Activated CD4-positive, CD25-positive, alpha-beta regulatory T cell treated with anti-CD3 and anti-CD28 coated beads, Interleukin-2, amount 50 U/mL, for 16 hours (primary cell): ENCODE results near the gene PPHLN1.

Source experiments
- DNase-seq: peaks from one replicate; pipeline ENCODE4 v3.0.0-alpha.2; 2020; ENCODE audit warnings: low read depth, low spot score

Gene PPHLN1

DNA sequence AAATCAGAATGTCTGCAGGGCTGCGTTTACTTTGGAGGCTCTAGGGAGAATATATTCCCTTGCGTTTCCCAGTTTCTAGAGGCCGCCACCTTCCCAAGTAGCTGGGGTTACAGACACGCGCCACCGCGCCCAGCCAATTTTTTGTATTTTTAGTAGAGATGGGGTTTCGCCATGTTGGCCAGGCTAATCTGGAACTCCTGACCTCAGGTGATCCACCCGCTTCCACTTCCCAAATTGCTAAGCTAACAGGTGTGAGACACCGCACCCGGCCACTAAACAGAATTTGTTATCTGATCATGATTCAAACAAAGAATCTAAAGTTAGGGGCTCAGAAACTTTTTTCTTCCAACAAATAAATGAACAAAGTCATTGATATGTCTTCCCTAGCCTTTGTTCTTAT lies 114.6 kb downstream of the PPHLN1 start:
- no peak for DNase-seq

DNA sequence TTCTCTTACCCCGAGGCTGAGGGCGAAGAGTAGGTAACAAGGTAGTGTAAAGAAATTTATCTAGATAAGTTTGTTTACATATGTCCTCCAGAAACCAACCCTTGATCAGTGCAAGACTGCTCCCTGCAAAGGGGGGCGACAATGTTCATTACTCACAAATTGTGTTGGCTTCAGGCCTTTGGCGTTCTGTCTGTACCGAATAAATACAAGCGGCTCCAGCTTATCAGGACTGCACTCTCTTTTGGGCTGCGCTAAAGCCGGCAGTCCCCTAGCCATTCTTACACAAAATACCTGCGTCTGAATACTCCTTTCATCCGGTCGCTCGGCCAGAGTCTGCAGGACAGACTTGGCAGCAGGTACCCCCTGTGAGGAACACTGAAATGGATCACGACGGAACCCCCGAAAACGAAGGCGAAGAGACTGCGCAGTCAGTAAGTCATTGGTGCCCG lies 116.4 kb downstream of the PPHLN1 start:
- DNase-seq = no peak

DNA sequence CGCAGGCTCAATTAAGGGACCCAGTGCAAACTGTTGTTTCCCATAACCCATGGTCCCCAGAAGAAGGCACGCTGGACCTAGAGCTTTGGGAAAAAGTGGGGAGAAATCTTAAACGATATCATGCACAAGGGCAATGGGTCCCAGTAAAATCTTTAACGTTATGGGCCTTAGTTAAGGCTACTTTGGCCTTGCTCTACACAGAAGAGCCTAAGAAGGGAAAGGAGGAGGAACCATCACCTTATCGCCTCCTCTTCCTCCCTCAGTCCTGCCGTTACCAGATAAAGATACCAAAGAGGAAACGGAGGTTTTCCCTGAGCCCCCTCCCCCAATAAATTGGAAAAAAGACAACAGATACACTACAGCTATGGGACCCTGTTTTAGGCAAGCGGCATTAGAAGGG lies 116.9 kb downstream of the PPHLN1 start:
- no peak for DNase-seq

DNA sequence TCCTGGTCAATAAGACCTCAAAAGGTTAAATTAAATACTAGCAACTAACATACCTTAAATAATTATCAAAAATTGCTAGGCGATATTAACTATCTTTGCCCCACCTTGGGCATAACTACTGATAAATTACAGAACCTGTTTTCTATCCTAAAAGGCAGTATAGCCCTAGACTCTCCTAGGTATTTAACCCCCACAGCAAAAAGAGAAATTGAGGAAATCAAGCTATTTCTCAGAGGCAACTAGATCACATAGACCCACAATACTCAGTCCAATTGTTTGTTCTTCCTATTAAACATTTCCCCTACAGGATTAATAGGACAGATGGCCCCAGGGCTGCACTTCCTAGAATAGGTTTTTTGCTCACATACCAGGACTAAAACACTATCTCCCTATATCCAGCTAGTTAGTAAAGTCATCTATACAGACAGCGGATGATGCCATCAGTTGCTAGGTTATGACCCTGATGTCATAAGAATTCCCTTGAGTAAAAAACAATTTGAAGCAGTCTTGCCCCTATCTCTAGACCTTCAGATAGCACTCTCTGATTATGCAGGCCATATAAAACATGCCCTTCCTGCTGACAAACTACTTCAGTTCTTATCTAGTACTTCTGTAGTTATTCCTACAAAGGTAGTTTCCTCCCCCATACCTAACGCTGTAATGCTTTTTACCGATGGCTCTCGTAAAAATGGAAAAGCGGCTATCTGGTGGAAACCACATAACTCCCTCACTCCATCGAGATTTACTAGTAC lies 118.4 kb downstream of the PPHLN1 start:
- no peak for DNase-seq

DNA sequence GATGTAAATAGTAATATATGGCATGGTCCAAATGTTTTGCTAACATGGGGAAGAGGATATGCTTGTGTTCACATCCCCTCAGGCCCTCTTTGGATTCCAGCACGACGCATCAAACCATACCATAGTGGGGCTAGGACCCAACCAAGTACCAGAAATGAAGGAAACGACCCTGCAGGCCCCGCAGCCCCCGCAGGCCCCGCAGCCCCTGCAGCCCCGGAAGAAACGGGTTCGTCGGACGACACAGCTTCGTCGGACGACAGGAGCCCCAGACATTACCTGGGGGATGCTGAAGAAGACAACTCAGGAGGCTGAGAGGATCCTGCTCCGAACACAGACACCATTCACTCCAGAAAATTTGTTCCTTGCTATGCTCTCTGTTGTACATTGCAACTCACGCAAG lies 119.9 kb downstream of the PPHLN1 start:
- DNase-seq = no peak

DNA sequence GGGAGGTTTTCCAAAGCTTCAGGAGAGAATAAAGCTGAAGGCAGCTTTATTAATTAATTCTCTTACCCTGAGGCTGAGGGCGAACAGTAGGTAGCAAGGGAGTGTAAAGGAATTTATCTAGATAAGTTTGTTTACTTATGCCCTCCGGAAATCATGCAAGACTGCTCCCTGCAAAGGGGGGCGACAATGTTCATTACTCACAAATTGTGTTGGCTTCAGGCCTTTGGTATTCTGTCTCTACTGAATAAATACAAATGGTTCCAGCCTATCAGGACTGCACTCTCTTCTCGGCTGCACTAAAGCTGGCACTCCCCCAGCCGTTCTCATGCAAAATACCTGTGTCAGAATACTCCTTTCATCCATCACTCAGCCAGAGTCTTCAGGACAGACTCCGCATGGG lies 120.8 kb downstream of the PPHLN1 start:
- no peak for DNase-seq

DNA sequence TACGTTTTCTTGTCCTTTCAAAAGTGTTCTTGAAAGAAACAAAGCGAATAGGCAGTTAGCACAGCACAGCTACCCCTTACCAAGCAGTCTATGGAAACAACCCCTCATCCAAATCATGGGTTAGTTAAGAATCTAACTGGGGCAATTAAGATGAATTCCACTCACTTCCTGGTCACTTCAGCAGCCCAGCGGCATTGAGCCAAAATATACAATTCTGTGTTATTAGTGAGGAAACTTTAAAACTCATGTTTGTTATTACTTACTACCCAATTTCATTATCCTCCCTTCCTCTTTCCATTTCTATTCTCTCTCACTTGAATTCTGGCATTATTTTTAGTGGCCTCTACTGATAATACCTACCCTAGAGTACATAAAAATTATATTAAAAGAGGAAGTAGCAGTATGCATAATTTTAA lies 121.4 kb downstream of the PPHLN1 start:
- no peak for DNase-seq

DNA sequence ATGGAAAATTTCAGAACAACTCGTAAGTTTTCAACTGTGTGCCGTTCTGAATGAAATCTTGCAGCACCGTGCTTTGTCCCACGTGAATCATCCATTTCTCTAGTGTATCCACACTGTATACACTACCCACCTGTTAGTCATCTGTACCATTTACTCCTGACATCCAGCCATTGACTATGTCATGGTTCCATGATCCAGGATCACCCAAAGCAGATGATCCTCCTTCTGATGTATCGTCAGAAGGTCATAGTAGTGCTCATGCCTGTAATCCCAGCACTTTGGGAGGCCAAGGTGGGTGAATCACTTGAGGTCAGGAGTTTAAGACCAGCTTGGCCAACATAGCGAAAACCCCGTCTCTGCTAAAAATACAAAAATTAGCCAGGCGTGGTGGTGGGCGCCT lies 122.9 kb downstream of the PPHLN1 start:
- no peak for DNase-seq

DNA sequence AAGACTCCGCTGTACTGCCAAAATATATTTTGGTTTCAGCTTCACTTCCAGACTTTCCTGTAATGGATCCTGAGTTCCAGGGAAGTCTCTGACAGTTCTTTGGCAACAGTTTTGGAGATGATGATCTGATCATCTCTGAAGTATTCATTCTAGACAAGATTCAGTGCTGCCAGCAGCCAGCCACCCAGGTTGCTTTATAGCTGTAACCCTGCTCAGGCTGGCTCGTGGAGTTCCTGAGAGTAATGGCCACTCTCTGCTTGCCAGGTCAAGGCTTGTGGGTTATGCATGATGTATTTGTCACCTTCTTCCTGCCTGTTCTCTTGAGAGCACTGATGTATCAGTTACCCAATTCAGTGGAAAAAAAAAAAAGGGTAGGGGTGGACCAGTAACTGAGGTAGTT lies 124.3 kb downstream of the PPHLN1 start:
- DNase-seq = no peak

DNA sequence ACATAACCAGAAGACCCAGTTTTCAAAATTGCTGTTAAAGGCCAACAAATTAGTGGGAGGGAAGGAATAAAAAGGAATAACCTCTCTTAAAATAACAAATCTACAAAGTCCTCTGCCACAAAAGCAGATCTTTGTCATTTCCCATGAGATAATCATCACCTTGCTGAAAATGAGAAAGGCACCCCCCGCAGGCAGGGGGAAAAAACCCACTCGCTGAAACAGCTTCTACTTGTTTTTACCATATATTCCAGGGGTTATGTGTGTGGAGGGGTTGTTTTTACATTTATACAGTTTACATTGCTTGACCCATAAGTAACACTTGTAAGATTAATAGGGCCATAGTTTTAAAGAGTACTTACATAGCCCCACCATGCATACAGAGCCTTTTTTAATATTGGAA lies 132.6 kb downstream of the PPHLN1 start:
- no peak for DNase-seq

DNA sequence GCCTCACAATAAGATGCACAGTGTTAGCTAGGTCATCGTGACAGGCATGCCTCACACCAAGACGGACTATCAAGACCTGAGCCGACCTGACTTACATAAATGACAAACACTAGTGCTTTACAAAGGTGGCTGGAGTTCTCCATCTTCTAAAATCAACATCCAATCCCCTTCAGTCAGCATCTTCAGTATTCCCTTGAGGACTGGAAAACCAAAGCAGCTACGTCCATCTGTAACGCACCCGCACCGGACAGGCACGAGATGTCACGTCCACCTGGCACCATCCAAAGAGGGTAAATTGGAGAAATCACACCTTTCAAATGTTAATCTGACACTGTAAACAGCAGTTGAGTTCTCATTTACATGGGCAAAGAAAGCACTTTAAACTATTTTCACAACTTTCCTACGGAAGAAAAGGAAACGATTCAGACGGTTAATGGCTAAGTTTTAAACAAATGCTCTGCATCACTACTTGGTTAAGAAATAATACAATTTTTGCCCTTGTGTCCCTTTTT lies 133.4 kb downstream of the PPHLN1 start:
- DNase-seq = no peak

DNA sequence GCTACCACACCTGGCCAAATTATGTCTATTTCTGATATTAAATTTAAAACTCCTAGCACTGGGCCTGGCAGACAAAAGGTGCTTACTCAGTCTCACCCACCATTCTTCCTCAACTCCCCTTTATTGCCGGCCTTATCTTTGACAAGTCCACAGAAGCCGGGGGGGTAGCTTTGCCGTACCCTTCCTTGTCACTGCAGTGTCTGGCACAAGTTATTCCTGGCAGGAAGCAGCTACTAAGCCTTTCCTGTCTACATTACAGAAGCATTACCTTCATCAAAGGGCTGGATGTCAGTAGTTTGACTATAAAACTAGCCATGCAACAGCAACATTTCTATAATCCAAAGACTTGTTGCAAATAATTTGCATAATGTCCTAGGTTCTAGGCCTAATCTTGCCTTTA lies 136.5 kb downstream of the PPHLN1 start:
- no peak for DNase-seq

DNA sequence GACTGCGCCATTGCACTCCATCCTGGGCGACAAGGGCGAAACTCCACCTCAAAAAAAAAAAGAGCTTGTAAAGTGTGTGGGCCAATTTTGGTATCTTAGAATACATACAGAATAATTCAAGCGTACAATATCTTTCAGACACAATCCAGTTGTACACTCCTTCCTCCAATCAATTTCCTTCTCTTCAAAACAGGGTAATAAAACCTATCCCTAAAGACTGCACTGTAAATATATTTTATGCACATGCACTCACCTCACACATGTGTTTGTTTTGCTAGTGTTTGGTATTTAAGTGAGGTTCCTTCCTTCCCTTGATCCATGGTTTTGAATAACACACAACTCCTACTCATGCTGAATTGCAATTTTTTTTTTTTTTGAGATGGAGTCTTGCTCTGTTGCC lies 137.7 kb downstream of the PPHLN1 start:
- DNase-seq = no peak

DNA sequence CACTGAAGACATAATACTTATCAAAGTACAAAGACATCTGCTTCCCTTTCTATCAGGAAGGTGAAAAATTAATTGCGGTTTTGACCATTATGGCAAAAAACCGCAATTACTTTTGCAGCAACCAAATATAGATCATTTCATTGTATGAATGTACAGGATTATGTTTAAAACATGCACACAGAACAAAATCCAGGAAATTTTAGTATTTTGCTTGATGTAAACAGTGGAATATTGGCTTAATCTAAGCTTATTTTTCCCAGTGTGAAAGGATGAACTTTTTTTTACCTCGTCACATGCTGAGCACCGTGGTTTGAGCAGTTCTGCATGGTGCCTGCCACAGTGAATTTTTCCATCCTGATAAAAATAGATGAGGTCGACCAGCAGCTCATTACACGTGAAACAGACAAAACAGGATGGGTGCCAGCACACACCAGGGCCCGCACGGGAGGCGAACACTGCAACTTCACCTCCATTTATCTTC lies 142.4 kb downstream of the PPHLN1 start:
- DNase-seq = no peak

DNA sequence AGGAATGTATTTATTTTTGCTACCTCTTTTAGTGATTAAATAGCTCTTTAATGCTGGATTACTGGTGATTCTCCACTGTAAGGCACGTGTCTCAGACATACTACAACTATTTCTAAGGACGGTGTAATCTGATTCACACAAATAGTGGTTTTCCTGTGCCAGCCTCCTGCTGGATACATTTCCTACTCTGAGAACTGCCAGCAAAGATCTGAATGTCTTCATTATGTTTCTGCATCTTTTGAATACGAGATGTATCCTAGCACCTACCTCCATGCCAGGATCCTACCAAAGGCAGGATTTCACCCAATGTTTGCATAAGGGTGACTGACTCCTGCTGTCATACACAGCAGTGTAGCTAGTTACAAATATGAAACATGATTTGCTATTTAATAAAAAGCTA lies 143.0 kb downstream of the PPHLN1 start:
- DNase-seq = no peak

DNA sequence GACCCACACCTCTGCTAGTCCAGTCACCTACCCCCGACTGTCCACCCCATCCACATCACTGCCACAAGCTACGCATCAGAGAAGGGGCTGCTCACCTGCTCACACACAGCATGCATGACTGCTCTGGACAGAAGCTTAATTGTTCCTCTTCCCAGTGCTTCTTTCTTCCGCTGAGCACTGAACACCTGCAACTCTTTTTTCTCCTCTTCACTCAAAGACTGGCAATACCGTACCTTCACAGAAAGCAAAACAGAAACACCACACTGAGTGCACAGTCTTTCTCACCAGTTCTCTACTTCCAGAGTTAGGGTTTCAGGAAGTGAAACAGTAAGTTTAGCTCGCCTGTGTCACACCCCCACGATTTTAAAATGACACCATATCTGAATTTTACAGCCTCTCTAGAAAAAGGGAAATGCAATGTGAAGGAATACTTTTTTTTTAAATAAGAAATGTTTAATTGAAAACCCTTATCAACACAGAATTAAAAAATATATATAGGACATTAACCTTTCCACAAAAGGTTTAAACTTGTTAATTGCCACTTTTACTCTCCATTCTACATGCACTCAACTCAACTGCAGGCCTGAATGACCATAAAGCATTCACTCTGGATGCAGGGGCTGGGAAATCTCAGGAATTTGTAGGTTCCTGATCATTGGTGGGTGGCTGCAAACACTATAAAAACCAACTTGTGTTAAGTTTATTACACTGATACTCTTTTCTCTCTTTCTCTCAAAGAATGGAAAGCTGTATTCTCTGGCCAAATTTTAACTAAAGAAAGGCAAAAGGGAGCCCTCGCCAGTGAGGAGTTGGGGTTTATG lies 143.6 kb downstream of the PPHLN1 start:
- DNase-seq = no peak

DNA sequence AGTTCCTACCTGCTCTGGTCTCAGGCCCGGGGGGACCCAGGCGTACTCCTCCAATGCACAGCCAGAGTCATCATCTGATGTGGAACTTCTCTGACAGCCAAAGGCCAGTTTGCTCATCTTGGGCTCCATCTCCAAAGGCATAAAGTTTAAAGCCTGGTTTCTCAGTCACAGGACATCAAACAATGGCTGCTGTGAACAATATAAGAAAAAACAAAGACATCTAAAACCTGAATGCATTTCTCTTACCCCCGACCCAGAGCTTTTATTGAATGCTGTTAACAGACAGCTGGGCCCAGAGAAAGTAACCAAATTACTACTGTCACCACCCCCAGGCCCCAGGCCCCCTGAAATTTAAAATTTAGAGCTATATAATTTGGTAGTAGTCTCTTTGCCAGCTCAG lies 146.4 kb downstream of the PPHLN1 start:
- no peak for DNase-seq

DNA sequence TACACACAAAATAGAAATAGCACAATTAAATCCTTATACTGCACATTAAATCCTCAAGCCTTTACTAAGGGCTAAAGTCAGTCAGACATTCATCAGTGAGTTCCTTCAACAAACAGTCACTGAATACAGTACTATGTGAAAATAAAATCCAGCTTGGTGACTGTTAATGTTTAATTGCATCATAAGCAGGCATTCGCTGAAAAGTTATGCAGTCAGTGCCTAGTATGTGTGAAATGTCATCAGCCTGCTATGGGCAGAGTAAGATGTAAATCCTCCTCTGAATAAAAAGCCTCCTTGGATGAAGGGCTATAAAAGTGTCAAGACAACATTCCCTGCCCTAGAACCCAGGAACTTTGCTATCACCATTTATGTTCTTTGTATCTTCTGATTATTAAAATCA lies 147.2 kb downstream of the PPHLN1 start:
- DNase-seq = no peak

DNA sequence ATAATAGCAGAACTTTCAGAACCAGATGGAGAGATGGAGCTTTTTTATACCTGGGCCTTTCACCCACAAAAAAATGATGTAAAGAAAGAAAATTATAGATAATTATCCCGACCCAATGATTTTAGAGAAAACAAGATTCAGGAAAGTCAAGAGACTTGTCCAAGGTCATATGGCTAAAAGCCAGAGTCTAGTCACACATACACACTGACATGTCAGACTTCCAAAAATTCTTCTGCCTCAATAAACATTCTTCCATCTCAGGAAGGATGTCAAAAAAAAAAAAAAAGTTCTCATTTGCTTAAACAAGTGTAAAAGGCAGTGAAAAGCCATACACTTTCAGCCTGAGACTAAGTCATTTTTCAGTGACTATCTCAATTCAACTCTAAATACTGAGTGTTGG lies 147.6 kb downstream of the PPHLN1 start:
- DNase-seq = no peak

DNA sequence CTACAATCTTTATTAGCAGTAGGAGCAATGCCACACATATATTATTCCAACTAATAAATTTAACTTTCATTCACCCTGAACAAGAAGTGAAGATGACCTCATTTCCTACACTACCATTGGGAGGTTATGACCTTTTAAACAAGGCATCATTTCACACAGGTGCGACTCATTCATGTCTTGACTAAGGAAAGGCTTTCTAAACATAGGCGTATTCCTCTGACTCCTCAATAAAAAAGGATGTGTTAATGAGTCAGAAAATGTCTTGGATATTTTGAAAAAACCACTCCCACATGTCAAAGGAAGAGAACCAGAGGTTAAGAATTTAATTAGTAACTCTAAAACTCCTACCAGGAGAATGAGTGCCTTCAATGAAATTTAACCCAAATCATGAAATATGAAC lies 148.4 kb downstream of the PPHLN1 start:
- no peak for DNase-seq

DNA sequence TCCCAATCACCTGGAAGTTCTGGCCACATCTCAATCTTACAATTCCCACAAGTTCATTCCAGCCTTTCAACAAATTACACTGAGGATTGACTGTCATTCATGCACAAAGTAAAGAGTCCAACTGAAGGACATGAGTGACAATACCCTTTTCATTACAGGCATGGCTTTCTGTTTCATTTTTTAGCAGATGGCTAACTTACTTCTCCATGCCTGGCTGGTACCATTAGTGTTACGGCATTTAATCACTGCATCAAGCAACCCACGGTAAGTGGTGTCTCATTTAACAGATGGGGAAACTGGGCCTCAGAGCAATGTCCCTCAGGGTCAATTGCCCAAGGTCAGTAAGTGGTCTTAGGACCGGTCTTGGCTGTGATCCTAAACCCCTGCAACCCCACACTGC lies 149.1 kb downstream of the PPHLN1 start:
- DNase-seq = no peak

DNA sequence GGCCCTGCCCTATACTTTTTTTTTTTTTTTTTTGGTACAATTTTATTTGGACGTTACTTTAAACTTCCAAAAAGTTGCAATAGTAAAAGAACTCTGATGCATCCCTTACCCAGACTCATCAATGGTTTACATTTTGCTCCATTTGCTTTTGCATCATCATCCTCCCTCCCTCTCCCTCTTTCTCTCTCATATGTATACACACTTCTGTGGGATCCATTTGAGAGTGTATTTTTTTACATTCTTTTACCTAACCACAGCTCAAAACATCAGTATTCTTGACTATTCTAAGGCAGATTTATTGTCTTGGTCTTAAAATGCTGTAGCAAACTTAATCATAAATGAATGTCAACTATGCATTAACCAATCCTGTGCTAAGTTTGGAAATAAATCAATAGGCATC lies 152.0 kb downstream of the PPHLN1 start:
- DNase-seq = no peak

DNA sequence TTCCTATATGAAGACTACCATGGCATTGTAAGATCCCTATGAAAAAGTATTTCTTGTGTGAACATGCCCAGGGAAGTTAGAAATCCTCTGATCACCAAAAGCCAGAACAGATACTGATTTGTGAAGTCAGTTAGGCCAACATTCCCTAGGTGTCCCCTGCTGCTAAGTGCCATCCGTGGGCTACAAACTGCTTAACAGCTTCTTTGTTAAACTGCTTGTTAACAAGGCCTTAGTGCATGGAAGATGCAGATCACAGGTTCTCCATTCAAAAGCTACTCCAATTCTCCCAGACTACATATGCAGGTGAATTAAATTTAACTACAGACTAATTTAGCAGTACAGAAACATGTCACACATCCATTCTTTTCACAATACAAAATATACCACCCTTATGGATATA lies 155.4 kb downstream of the PPHLN1 start:
- no peak for DNase-seq
